GM11168 (cell line): ENCODE measurements around the gene FBXL16.

ENCODE experiments used
- in situ Hi-C: fragments of 300-500 bp; cut with MboI; formaldehyde crosslinking; loops from one replicate; pipeline ENCODE4 v1.12.0; 2022; ENCODE audit warnings: low sequenced_read_pairs; ENCODE audit not compliant: unreplicated experiment

The FBXL16 gene

GRCh38 chr16:679814-680624 lies 25.6 kb downstream of the FBXL16 start, which contains the start of gene STUB1:
STUB1 (plus strand) TSS chr16:680410; CDS start chr16:680526, 116 bp downstream.
- in situ Hi-C loops = no loop called here

- in situ Hi-C loops = no loop called here
Measured at GRCh38 chr16:678858-679813, 26.5 kb downstream of the FBXL16 start.

GRCh38 chr16:678209-678857 lies 27.3 kb downstream of the FBXL16 start:
- in situ Hi-C loops = no loop called here

GRCh38 chr16:677316-678190 lies 28.0 kb downstream of the FBXL16 start:
- in situ Hi-C loops = no loop called here

- in situ Hi-C loops = no loop called here
Measured at GRCh38 chr16:676913-677312, 28.7 kb downstream of the FBXL16 start.

- in situ Hi-C loops = no loop called here
Measured at GRCh38 chr16:676565-676902, 29.1 kb downstream of the FBXL16 start.

- in situ Hi-C loops = no loop called here
Measured at GRCh38 chr16:675884-676564, 29.6 kb downstream of the FBXL16 start.

GRCh38 chr16:674968-675883 lies 30.4 kb downstream of the FBXL16 start, which contains the start of gene RHBDL1:
RHBDL1 (plus strand) TSS chr16:675671; CDS start chr16:675791, 120 bp downstream.
- in situ Hi-C loops = no loop called here

GRCh38 chr16:674214-674881 lies 31.3 kb downstream of the FBXL16 start:
- in situ Hi-C loops = no loop called here

GRCh38 chr16:673399-673991 lies 32.1 kb downstream of the FBXL16 start:
- in situ Hi-C loops = no loop called here

- in situ Hi-C loops = no loop called here
Measured at GRCh38 chr16:672851-673250, 32.8 kb downstream of the FBXL16 start.

- in situ Hi-C loops = no loop called here
Measured at GRCh38 chr16:672371-672770, 33.2 kb downstream of the FBXL16 start.

- in situ Hi-C loops = no loop called here
Measured at GRCh38 chr16:671353-672131, 34.1 kb downstream of the FBXL16 start.

- in situ Hi-C loops = no loop called here
Measured at GRCh38 chr16:670485-671352, 34.9 kb downstream of the FBXL16 start.

- in situ Hi-C loops = no loop called here
Measured at GRCh38 chr16:669666-670065, 35.9 kb downstream of the FBXL16 start.
